Measurements from ENCODE around the gene MPP7. TPM values are rescaled to one million over a fixed set of nuclear protein-coding genes. Genes with fewer than 3 reads are reported as not detected.

Gene MPP7
- total RNA-seq, 1 experiment from 2014 or later: 142 TPM

DNA sequence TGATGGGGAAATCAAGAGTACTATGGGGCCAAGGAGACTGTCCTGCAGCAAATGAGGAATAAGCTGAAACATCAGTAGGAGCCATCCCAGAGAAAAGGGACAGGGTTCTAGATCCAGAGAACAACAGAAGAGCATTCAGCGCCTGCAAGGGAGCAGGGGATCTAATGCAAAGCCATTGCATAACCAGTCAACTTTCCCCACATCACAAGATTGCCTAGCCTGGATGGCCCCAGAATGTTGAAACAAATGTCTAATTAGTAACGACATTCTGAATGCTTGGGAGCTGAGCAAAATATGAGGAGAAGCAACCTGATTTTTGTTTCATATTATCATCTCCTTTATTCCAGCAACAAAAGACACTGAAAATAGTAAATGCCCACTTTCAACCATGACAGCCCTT lies 2.7 kb upstream of the MPP7 start:
- DNase-seq (ENCODE audit: low spot score): no peak

DNA sequence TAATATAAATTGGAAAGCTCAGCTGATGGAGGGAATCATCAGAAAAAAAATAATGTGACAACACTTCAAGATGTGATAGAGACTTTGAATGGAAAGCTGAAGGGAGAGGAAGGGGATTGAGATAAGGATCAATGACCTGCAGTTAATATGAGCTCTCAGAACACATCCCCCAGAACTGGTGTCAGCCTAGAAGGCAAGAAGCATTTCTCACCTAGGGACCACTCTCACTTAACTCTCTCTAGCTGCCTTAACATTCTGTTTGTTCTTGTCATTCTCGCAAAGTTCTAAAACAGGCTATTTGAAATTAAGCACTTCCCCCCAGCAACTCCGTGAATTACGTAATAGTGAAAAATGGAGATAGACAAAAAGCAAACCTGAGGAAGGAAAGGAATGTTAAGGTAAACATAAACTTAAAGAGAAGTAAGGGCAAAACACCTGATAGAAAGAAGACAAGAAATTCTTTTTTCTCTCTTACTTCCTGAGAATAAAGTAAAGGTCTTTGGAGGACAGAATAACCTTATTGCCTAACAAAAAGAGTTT lies 1.2 kb upstream of the MPP7 start:
- DNase-seq (ENCODE audit: low spot score): no peak

DNA sequence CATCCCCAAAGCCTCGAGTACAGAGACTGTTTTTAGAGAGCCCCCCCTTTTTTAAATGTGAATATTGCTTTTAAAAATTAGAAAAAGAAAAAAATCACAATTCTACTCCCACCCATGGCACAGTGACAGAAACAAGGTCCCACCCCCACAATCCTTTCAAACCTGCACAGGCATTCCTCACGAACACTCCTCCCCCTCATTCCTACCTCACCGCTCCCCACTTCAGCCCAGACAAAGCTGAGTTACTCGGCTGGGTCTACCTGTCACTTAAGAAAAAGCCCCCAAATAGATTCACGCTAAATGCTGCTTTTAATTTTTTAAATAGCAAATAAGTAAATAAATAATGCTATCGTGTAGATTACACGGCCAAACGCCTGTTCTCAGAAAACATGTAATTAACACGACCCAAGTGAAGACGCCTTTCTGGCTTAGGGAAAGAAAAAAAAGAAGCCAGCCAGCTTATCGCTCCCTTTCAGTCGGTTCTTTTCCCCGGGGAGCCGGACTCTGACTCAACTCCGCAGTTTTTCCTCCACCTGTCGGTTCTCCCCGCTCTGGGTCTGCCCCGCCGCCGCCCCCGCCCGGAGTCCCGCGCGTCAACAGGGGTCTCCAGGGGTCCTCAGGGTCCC lies 739 bp downstream of the MPP7 start:
- DNase-seq (ENCODE audit: low spot score): peak; percentile 18

DNA sequence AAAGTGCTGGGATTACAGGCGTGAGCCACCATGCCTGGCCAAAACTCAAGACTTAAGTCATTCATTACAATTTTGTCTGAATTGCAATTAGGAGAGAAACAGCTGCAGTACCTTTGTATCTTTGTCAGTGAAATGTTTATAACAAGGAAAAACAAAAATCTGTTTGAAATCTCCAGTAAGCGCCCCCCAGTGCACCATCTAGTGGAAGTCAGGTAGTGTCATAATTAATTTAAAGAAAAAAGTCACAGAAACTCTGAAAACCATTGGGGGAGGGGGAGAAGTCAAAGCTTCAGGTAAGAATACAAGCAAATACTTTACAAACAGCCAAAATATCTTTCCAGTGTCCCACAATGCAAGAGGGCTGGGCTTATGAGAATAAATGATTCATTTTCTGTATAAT lies 2.8 kb downstream of the MPP7 start:
- no peak for DNase-seq (ENCODE audit: low spot score)

DNA sequence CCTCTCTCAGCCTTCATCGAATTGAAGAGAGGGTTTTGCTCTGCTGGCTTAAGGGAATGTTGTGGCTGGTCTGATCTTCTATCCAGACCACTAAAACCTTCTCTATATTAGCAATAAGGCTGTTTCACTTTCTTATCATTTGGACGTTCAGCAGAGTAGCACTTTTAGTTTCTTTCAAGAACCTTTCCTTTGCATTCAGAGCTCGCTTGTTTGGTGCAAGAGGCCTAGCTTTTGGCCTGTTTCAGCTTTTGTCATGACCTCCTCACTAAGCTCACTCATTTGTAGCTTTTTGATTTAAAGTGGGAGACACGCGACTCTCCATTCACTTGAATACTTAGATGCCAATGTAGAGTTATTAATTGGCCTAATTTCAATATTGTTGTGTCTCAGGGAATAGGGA lies 3.9 kb downstream of the MPP7 start:
- DNase-seq (ENCODE audit: low spot score): no peak

DNA sequence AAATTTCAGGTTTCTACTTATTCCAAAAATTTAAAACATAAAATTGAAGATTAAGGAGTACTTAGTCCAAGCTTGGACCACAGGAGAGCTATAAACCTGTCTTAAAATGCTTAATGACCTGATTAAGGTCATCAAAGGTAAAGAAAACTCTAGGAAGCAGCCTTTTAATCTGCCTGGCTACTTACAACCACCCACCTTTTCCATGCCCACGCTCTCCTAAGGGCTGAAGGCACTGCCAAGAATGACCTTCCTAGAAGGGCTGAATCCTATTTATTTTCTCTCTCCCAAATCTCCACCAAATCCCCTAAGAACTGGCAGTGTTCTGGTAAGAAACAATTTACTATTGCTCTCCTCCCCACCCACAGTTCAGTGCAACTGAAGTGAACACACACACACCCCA lies 6.8 kb downstream of the MPP7 start:
- DNase-seq (ENCODE audit: low spot score): no peak

DNA sequence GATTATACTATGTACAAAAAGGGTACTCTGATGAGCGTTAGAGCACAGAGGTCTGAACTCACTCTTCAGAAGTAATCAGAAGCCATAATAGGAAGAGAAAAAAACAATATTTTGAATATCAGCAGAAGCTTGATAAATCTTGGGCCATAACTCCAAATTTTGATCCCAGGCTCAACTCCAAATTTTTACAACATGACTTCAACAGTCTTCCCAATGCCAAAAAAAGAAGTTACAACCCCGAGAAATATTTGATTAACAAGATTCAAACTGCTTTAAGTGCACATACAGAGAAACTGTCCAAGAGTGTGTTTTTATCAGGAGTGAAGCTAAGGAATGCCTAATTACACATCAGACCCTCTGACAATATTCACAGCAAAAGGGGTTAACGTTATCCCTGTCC lies 7.5 kb downstream of the MPP7 start:
- no peak for DNase-seq (ENCODE audit: low spot score)

DNA sequence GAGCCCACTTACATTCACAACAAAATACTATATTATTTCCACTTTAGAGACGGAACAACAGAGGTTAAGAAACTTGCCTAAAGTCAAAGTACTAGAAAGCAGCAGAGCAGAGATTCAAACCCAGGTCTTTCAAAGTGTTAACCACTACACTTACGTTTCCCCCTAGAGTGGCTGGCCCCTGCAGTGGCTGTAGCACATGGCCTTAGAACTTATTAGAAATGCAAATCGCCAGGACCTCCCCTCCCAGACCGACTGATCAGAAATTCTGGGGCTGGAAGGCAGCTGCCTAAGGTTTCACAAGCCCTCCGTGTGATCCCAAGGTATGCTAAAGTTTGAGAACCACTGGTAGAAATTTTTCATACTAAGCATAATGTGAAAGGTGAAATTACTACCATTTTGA lies 8.1 kb downstream of the MPP7 start:
- no peak for DNase-seq (ENCODE audit: low spot score)

DNA sequence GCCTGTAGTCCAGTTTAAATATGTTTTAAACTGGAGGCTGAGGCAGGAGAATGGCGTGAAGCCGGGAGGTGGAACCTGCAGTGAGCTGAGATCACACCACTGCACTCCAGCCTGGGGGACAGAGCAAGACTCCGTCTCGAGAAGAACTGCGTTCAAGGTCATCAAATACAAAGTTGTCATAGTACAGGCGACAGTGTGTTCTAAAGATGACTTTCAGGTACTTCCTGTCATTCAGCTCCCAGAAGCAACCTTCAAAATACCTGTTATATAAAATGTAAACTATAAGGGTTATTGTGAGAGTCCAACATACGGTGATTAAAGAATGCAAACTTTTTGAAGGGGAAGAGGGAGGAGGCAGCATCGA lies 8.7 kb downstream of the MPP7 start:
- no peak for DNase-seq (ENCODE audit: low spot score)

DNA sequence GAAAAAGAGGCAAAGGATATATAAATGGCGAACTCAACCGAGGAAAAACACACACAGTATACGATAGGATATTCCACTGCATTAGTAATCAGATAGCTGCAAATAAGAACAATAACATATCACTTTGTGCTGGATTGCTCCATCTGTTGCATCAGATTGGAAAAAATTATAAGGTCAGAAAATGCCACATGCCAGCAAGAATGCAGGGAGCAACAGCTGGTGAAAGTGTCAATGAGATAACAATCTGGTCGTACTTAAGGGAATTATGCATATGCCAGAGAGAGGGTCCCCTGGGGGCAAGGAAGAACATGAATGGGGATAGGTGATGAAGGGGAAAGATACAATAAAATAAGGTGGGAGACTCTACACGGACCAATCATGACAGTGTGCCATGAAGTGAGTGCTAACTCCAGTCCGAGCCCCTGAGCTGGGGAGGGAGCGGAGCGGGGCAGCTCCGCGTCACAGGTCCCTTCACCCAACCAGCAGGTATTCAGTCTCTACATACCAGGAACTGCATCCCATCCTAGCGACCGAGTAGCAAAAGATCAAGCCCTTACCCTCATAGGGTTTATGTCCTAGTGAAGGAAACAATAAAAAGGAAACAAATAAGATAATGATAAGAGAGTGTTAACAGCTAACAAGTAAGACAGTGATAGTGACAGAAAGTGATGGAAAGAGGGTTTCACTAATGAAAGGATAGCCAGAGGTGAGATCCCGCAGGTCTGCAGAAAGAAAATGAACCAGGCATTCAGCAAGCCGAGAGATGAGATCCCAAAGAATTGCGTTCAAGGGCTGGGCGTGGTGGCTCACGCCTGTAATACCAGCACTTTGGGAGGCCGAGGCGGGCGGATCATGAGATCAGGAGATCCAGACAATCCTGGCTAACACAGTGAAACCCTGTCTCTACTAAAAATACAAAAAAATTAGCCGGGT lies 9.4 kb downstream of the MPP7 start:
- DNase-seq (ENCODE audit: low spot score): no peak

DNA sequence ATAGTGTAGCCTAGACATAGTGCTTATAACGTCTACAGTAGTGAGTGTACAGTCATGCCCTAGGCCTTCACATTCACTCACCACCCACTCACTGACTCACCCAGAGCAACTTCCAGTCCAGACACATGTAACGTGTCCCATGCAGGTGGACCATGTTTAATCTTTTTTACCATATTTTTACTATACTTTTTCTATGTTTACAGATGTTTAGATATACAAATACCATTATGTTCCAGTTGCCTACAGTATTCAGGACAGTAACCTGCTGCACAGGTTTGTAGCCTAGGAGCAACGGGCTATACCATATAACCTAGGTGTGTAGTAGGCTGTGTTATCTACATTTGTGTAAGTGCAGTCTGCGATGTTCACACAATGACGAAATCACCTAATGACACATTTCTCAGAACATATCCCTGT lies 11.0 kb downstream of the MPP7 start:
- peak; percentile 85 for DNase-seq (ENCODE audit: low spot score)

DNA sequence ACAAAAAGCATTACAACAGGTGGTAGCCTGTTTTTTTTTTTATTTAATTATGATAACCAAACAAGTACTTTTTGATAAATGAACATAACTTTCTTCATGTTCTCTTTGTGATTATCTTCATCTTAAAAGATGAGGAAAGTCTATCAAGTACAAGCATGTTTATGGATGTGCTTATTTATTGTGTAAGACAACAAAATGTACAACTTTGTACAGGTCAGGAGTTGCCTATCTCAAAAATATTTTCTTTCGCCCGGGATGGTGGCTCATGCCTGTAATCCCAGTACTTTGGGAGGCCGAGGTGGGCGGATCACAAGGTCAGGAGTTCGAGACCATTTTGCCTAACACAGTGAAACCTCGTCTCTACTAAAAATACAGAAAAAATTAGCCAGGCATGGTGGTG lies 17.0 kb downstream of the MPP7 start:
- no peak for DNase-seq (ENCODE audit: low spot score)

DNA sequence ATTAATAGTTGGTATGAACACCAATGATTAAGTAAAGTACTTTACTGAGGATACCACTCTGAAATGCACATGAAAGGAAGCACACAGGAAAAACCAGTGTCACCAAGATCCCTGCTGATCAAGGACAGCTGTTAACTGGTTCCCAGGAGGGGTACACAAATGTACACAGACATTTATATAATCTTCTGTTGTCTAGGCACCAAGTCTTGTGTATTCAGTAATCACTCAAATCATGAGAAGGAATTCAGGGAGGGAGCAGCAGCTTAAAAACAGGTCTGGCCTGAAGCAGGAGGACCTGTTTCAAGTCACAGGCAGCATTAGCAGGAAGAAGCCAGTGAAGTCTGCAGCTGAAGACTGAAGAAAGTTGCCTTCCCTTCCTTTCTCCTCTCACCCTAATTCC lies 18.7 kb downstream of the MPP7 start:
- DNase-seq (ENCODE audit: low spot score): no peak

DNA sequence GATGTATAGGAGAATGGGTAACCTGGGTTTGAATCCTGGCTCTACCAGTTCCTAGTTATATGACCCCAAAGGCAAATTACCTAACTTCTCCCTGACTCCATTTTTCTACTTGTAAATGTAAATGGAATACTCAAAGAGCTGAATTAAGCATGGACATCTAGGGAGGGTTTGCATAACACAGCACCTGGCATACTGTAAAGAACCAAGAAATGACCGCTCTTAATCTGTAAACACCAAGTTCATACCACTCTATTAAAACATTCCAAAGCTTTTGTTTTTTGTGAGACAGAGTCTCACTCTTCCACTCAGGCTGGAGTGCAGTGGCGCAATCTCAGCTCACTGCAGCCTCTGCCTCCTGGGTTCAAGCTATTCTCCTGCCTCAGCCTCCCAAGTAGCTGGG lies 19.6 kb downstream of the MPP7 start:
- no peak for DNase-seq (ENCODE audit: low spot score)

DNA sequence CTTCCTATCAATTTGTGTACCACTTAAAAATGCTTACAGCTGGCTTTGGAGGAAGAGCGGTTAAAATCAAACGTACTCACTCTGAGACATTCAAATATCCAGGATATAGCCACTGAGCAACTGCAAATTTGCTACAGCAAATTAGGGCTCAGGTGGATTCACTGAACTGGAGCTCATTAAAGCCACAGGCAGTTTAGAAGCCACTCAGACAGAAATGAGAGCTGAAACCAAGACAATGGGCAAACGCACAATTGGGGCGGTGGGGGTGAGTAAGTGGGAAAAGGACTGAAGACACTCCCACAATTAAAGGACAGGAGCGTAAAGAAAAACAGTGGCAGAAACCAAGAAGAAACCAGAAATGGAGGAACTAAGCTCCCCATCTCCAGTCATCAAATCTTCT lies 20.5 kb downstream of the MPP7 start:
- no peak for DNase-seq (ENCODE audit: low spot score)

DNA sequence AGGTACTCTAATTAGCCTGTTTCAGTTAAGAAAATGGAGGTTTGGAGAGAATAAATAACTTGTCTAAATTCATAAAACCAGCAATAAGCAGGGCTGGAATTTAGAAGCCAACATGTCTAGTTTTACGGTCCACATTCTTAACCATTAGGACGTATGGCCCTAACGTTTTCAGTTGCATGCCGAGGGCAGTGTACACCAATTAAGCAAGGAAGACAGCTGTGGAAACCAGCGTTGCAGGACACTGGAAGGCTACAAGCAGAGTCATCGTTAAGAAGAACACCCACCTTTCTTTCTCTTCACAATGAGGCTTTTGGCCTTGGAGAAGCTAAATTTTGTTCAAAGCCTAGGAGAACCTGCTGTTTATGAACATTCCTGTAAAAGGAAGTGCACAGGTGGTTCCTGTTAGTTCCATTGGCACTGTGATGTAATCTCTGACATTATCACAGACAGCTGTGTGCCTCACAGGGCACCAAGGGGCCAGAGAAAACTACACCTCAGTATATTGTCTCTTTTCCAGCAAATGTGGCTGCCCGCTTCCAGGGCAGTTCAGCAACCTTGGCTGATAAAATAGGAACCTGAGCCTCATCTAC lies 21.0 kb downstream of the MPP7 start:
- DNase-seq (ENCODE audit: low spot score): no peak

DNA sequence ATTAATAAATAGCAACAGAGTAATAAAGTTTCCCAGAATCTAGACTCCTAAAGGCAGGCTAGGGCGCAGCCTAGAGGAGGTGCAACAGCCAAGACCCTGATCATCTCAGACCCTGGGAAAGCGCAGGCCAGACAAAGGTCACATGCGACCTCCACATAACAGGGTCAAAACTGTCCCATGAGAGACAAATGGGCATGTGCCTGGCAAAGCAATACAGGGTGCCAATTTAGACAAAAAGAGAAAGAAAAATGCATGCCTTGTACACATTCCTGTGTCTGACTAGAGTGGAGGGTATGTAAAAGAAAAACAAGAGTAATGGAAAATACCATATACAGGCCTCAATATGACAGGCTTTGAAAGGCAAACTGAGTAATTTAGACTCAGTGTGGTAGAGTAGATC lies 22.2 kb downstream of the MPP7 start:
- no peak for DNase-seq (ENCODE audit: low spot score)

DNA sequence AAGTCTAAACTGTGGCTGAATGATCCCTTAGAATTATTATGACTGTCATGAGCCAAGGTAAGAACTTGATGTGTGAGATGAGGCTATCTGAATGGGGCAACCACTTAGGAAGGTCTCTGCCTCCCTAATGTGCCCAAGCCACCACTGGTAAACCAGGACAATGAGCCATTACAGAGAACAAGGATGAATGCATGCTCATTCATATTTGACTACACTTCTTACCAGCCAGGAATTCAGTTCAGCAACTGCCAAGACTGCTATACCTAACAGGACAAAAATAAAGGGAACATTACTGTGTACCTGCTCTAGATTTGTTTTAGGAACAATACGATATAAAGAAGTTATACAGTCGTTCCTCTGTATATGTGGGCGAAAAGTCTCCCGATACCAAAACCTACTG lies 23.0 kb downstream of the MPP7 start:
- DNase-seq (ENCODE audit: low spot score): no peak

DNA sequence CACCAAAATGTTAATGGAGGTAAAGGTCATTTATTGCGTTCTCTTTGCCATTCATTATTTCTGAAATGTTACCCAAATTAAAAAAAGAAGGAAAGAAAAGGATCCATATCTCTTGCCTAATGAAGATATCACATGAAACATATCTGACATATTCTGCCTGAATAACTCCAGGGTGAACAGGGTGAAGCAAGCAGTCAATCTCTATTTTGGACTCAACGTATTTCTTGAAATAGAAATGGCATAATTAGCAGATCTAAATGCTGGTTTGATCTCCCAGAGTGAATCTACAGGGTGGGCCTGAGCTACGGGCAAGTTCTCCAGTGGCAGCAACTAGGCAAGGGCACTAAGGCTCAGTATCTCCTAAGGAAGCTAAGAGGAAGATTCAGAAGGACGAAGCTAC lies 24.0 kb downstream of the MPP7 start:
- no peak for DNase-seq (ENCODE audit: low spot score)

DNA sequence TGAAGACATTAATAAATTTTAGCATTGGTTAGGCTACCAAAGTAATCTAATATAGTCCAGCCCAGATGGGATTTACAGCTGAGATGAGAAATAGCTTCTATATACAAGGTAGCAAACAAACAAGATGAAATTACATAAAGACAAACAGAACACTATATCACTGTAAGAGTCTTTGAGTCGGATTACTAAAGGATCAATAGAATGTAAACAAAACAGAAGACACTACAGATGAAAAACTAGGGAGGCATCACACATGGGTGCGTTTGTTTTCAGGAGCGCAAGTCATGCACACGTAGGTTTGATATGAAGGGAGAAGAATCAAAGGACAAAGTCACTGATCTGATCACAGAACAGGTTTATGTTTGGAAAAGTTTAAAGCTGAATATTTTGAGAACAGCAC lies 26.5 kb downstream of the MPP7 start:
- DNase-seq (ENCODE audit: low spot score): no peak

DNA sequence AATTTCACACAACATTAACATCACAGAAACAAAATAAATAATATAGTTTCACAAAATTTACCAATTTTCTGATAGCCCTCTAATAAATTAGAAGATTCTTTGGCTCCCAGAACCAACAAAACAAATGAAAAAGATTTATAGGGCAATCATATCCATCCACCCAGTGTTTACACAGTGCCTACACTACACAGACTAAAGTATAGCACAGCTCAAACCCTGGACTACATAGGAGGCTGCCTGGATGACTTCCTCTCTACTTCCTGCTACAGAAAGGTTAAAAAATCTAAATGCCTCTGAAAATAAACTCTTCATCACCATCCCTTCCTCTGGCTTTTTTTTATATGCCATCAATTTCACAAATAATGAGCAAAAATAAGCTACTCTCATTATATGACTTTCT lies 28.4 kb downstream of the MPP7 start:
- DNase-seq (ENCODE audit: low spot score): no peak

DNA sequence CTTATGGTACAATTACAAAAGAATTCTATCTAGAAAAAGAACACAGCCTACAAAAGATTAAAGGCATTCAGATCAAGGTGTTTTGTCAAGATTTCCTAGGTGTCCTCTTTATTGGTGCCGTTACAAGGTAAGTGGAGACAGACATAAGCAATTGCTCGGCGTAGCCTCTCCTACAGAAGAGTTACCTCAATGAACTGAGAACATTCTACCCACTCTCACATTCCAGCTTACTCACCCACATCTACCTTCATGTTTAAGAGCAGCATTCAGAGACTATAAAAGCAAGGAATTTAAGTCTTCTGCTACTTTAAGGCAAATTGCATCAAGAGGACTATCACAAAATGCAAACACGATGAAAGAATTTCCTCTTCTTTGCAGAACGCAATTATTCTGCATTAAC lies 29.5 kb downstream of the MPP7 start:
- DNase-seq (ENCODE audit: low spot score): no peak

All from A172 (cell line).